Brain microvascular endothelial cell (primary cell): ENCODE measurements around the gene AK2.

Source experiments
- DNase-seq: peaks from one replicate; pipeline ENCODE4 v3.0.0-alpha.2; 2020
- H3K27ac ChIP-seq: fragments of 250-450 bp; sonication (Bioruptor Pico); 2 replicates; pipeline ENCODE4 v1.5.1; 2020; ENCODE audit warnings: mild to moderate bottlenecking, moderate library complexity
- H3K27me3 ChIP-seq: fragments of 250-450 bp; sonication (Bioruptor Pico); replicated peaks from 2 replicates; pipeline ENCODE4 v1.5.1; 2020; ENCODE audit warnings: mild to moderate bottlenecking
- H3K36me3 ChIP-seq: fragments of 250-450 bp; sonication (Bioruptor Pico); replicated peaks from 2 replicates; pipeline ENCODE4 v1.5.1; 2020; ENCODE audit warnings: mild to moderate bottlenecking
- H3K4me3 ChIP-seq: 2 replicates; pipeline ENCODE4 v1.5.1; 2011; ENCODE audit warnings: low read depth, mild to moderate bottlenecking, control low read depth, low read length, moderate library complexity
- CTCF ChIP-seq: IDR thresholded peaks from 2 replicates; pipeline ENCODE4 v1.5.1; 2011; ENCODE audit warnings: low read depth, mild to moderate bottlenecking, moderate library complexity, low read length, control low read depth, inconsistent platforms; ENCODE audit errors: missing control alignments
- in situ Hi-C: cut with HindIII; loops from 2 replicates; pipeline ENCODE4 v1.10.0; 2017; ENCODE audit warnings: low sequenced_read_pairs, low pct_ligation_motif_present

Gene AK2

GRCh38 chr1:33036526-33037503 lies at the start of gene AK2:
Gene AK2, minus strand, starts transcription at chr1:33036883. Its CDS starts 55 bp downstream, at chr1:33036828.
- Histone ChIP-seq H3K27me3 (no peaks in the 10 kb centered on the region), H3K36me3 (no peaks in the 10 kb centered on the region), H3K27ac (peak within 1 kb of the TSS; percentile 90), H3K4me3 (peak within 1 kb of the TSS; percentile 89)
- DNase-seq, result peak; percentile 98
- in situ Hi-C loops, result no loop called here
- no peak for TF ChIP-seq CTCF

- no peaks in the 10 kb centered on the region for H3K27me3 ChIP-seq
- H3K36me3 ChIP-seq, result no peaks in the 10 kb centered on the region
- peak; percentile 79 for DNase-seq
- in situ Hi-C loops, result no loop called here
- peak; percentile 89 for TF ChIP-seq CTCF
- no peak overlapping the region for H3K4me3 ChIP-seq
- no peak overlapping the region for H3K27ac ChIP-seq
These were observed 49.7 kb upstream of the AK2 start for GRCh38 chr1:33086384-33086850.

GRCh38 chr1:33085332-33085731 lies 48.6 kb upstream of the AK2 start:
- no peaks in the 10 kb centered on the region for H3K36me3 ChIP-seq
- no peak overlapping the region for H3K27ac ChIP-seq
- H3K4me3 ChIP-seq, result no peak overlapping the region
- no peaks in the 10 kb centered on the region for H3K27me3 ChIP-seq
- in situ Hi-C loops, result no loop called here
- DNase-seq, result no peak
- TF ChIP-seq CTCF, result no peak

- no peak for DNase-seq
- H3K27ac ChIP-seq, result no peak overlapping the region
- H3K27me3 ChIP-seq, result no peaks in the 10 kb centered on the region
- no peaks in the 10 kb centered on the region for H3K36me3 ChIP-seq
- no peak for TF ChIP-seq CTCF
- peak overlapping the region; percentile 92 for H3K4me3 ChIP-seq
- in situ Hi-C loops, result no loop called here
These were observed 46.0 kb upstream of the AK2 start for GRCh38 chr1:33082575-33083108.

GRCh38 chr1:33081554-33082305 lies 45.0 kb upstream of the AK2 start:
- H3K4me3 ChIP-seq, result peak overlapping the region; percentile 92
- H3K36me3 ChIP-seq, result no peaks in the 10 kb centered on the region
- DNase-seq, result no peak
- in situ Hi-C loops, result no loop called here
- no peak for TF ChIP-seq CTCF
- no peaks in the 10 kb centered on the region for H3K27me3 ChIP-seq
- no peak overlapping the region for H3K27ac ChIP-seq
